GM19372 (cell line): ENCODE measurements around the gene ZNF443.
"Not testable (repeated sequence)": the region's sequence is repeated elsewhere in the genome, so short reads cannot be mapped to it uniquely, and the experiment has no call there.

Source experiments
- ATAC-seq: cut with Tn5 transposase; IDR thresholded peaks from one replicate; pipeline ENCODE4 v1.9.1; 2021; ENCODE audit warnings: mild to moderate bottlenecking, low read depth, moderate library complexity; ENCODE audit not compliant: unreplicated experiment

ZNF443 gene

GRCh38 chr19:12425236-12425887, 15.5 kb downstream of the ZNF443 start:
- no peak for ATAC-seq

GRCh38 chr19:12417273-12417672, 23.5 kb downstream of the ZNF443 start:
- ATAC-seq, result not testable (repeated sequence)

DNA sequence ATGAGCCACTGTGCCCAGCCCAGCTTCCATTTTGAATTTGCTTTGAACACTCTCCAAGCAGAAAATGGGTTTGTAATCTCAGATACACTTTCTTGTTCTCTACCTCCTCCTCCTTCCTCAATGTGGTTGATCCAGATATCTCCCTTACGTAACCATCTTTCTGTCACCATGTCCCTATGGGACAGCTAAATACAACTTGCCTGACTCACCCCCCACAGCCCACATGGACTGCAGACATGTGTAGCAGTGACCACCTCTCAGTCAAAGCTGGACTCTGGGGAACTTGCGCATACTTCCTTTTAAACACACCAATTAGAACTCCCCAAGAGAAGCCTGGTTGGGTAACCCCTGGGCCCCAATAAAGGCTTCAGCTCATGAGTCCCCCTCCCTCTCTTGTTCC, 28.9 kb downstream of the ZNF443 start:
- no peak for ATAC-seq

GRCh38 chr19:12400633-12401502, 40.0 kb downstream of the ZNF443 start, which contains the start of gene ZNF799:
ZNF799 (minus strand) TSS chr19:12401271; CDS start chr19:12401070, 201 bp downstream.
- peak; percentile 79 for ATAC-seq

DNA sequence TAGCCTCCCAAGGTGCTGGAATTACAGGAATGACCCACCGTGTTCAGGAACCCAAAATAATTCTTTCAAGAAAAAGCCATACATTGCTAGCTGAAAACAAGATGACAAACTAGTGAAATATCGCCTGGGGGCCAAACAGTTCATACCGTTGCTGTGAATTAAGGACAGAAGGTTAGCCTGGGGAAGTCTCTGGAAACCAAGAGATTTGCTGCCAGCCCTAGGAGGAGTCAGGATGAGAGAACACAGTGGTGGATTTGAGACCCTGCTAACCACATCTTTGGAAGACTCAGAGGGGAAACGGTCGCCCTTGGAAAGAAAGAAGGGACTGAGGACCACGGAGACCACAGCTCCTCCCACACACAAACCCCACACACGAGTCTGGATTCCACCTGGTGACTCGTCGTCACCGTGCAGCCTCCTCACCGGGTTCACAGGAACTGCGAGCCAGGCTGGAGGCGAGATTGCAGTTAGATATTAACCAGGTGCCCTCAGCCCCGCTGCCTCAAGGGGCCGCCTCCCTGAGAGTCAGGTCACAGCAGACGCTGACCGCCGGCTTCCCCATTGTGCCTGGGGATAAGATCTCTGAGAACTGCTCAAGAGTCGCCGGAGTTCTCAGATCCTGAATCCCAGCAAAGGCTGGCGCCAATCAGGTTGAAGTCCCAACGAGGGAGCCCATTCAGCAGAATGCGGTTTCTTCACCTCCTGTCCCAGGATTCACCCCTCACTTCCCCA, 40.8 kb downstream of the ZNF443 start:
- peak; percentile 41 for ATAC-seq

DNA sequence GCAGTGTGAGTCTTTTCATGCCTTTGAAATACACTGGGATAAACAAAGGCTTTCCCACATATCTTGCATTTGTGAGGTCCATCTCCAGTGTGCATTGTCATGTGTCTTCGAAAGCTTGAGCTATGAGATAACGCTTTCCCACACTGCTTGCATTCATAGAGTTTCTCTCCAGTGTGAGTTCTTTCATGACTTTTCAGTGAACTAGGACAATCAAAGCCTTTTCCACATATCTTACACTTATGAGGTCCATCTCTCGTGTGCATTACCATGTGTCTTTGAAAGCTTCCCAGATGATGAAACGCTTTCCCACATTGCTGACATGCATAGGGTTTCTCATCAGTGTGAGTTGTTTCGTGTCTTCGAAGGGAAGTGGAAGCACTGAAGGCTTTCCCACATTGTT, 49.7 kb downstream of the ZNF443 start:
- ATAC-seq, result not testable (repeated sequence)

GRCh38 chr19:12386365-12386764, 54.5 kb downstream of the ZNF443 start:
- ATAC-seq, result not testable (repeated sequence)

GRCh38 chr19:12380444-12380737, 60.4 kb downstream of the ZNF443 start:
- no peak for ATAC-seq

- no peak for ATAC-seq
These were observed 60.9 kb downstream of the ZNF443 start for GRCh38 chr19:12379732-12380443.
